K562 (cell line): Measurements from ENCODE around the gene RCC2. TPM values are rescaled to one million over a fixed set of nuclear protein-coding genes. Genes with fewer than 3 reads are reported as not detected.
A peak's percentile ranks its signal among the peaks of the same experiment; 100 is the strongest.

ENCODE experiments used
- ARNT ChIP-seq, 2 experiments: fragments of 450-650 bp; IDR thresholded peaks; 2 replicates each; pipeline ENCODE4 v1.6.1; 2016; ENCODE audit warnings: mild to moderate bottlenecking in 1 of 2
- C11orf30 ChIP-seq: fragments of 450-650 bp; IDR thresholded peaks from 2 replicates; pipeline ENCODE4 v1.6.1; 2016; ENCODE audit warnings: low read depth, mild to moderate bottlenecking
- CBX1 ChIP-seq: sonication (generic); IDR thresholded peaks from 2 replicates; pipeline ENCODE4 v1.6.1; 2016; ENCODE audit warnings: antibody characterized with exemption, low read depth, mild to moderate bottlenecking
- ESRRA ChIP-seq: fragments of 450-650 bp; IDR thresholded peaks from 2 replicates; pipeline ENCODE4 v1.6.1; 2014; ENCODE audit warnings: low read depth, mild to moderate bottlenecking, moderate library complexity, borderline replicate concordance
- HDAC2 ChIP-seq: fragments of 450-650 bp; IDR thresholded peaks from 2 replicates; pipeline ENCODE4 v1.6.1; 2016; ENCODE audit warnings: mild to moderate bottlenecking
- HDGF ChIP-seq: fragments of 450-650 bp; IDR thresholded peaks from 2 replicates; pipeline ENCODE4 v1.6.1; 2016
- HEY1 ChIP-seq: fragments of 250-450 bp; sonication (Bioruptor Pico); IDR thresholded peaks from 2 replicates; pipeline ENCODE4 v1.5.0; 2020; ENCODE audit warnings: mild to moderate bottlenecking, moderate library complexity, borderline replicate concordance
- HMG20A ChIP-seq: fragments of 450-650 bp; formaldehyde crosslinking; conservative IDR thresholded peaks from 2 replicates; pipeline ENCODE4 v1.4.0; 2020; ENCODE audit warnings: mild to moderate bottlenecking, mixed read lengths
- MIER1 ChIP-seq: fragments of 450-650 bp; IDR thresholded peaks from 2 replicates; pipeline ENCODE4 v1.6.1; 2016; ENCODE audit warnings: antibody characterized with exemption, mild to moderate bottlenecking, low read depth
- RB1 ChIP-seq: fragments of 450-650 bp; IDR thresholded peaks from 2 replicates; pipeline ENCODE4 v1.6.1; 2017; ENCODE audit warnings: low read depth, mild to moderate bottlenecking
- SIN3A ChIP-seq, 2 experiments: fragments of 150-350 bp in 1 of 2; IDR thresholded peaks; 2 replicates each; pipeline ENCODE4 v1.6.1; 2011 to 2016; ENCODE audit warnings: borderline replicate concordance in 2 of 2, low read depth in 2 of 2, low read length in 2 of 2, mild to moderate bottlenecking in 2 of 2, moderate library complexity in 2 of 2; ENCODE audit not compliant: control insufficient read depth in 1 of 2
- SRSF7 ChIP-seq: fragments of 200-400 bp; formaldehyde crosslinking; optimal IDR thresholded peaks from 2 replicates; pipeline ENCODE3; 2017; ENCODE audit warnings: mild to moderate bottlenecking, low read depth, low read length
- STAT5A ChIP-seq: IDR thresholded peaks from 2 replicates; pipeline ENCODE4 v1.6.1; 2012; ENCODE audit warnings: low read length, inconsistent platforms, borderline replicate concordance
- TAF1 ChIP-seq: IDR thresholded peaks from 2 replicates; pipeline ENCODE4 v1.6.1; 2011; ENCODE audit warnings: mild to moderate bottlenecking, low read length, moderate library complexity; ENCODE audit not compliant: insufficient read depth, control insufficient read depth, severe bottlenecking; ENCODE audit errors: extremely low read depth
- U2AF1 ChIP-seq: fragments of 200-400 bp; formaldehyde crosslinking; optimal IDR thresholded peaks from 2 replicates; pipeline ENCODE3; 2017; ENCODE audit warnings: mild to moderate bottlenecking, low read depth, low read length, moderate library complexity
- U2AF2 ChIP-seq: fragments of 200-400 bp; formaldehyde crosslinking; optimal IDR thresholded peaks from 2 replicates; pipeline ENCODE3; 2017; ENCODE audit warnings: low read depth, mild to moderate bottlenecking, low read length
- ZFP1 ChIP-seq: fragments of 450-650 bp; formaldehyde crosslinking; IDR thresholded peaks from 2 replicates; pipeline ENCODE4 v1.4.0; 2020; ENCODE audit warnings: mild to moderate bottlenecking, mixed read lengths
- ZNF197 ChIP-seq: fragments of 200-800 bp; sonication (Bioruptor generic); IDR thresholded peaks from 2 replicates; pipeline ENCODE4 v1.6.1; 2016; ENCODE audit warnings: low read depth, missing genetic modification characterization, missing compliant biosample characterization
- polyA plus RNA-seq, 8 experiments: library from polyadenylated mRNA; depleted of rRNA in 4 of 8; stranded (reverse) in 5 of 8; unstranded in 3 of 8; fragments of >200 nt; fragmentation: Nextera tagmentation in 2 of 8; fragmentation: Illumina TruSeq in 1 of 8; extraction: Ambion mirVana in 2 of 8; extraction: Trizol in 1 of 8; gene quantifications; 2 replicates each; pipeline versions ENCODE4 v1.2.1 to v1.2.3, GENCODE V29; 2011 to 2014; ENCODE audit warnings: inconsistent platforms in 1 of 8, missing spikeins in 1 of 8
- total RNA-seq, 7 experiments: library from RNA; depleted of rRNA in 6 of 7; stranded (reverse); fragments of >200 nt in 6 of 7; fragmentation: Illumina TruSeq in 2 of 7; extraction: Trizol in 2 of 7; gene quantifications; 2 replicates each; pipeline versions ENCODE4 v1.2.1 to v1.2.3, GENCODE V29; 2011 to 2021; ENCODE audit warnings: low replicate concordance in 1 of 7
- TF ChIP-seq, protein P1 (sequence below): sonication (generic); formaldehyde crosslinking; IDR thresholded peaks from 2 replicates; pipeline ENCODE4 v1.8.0; 2023; ENCODE audit warnings: mild to moderate bottlenecking, missing genetic modification reagents
- TF ChIP-seq, protein P2 (sequence below): sonication (generic); formaldehyde crosslinking; IDR thresholded peaks from 2 replicates; pipeline ENCODE4 v1.8.0; 2022; ENCODE audit warnings: mild to moderate bottlenecking, low read depth, missing genetic modification reagents
- TF ChIP-seq, protein P3 (sequence below): fragments of 250-450 bp; sonication (Bioruptor Pico); IDR thresholded peaks from 2 replicates; pipeline ENCODE4 v1.8.0; 2022; ENCODE audit warnings: moderate library complexity, mild to moderate bottlenecking, inconsistent platforms
- TF ChIP-seq, protein P4 (sequence below): fragments of 450-650 bp; IDR thresholded peaks from 2 replicates; pipeline ENCODE4 v1.6.1; 2017; ENCODE audit warnings: mild to moderate bottlenecking, moderate library complexity

RCC2 gene
- total and polyA plus RNA-seq, 9 of the 15 experiments (the other 6 are each of a cell fraction or from before 2014, with no cell fraction given) = 31.8 to 292 (median 116) TPM

DNA sequence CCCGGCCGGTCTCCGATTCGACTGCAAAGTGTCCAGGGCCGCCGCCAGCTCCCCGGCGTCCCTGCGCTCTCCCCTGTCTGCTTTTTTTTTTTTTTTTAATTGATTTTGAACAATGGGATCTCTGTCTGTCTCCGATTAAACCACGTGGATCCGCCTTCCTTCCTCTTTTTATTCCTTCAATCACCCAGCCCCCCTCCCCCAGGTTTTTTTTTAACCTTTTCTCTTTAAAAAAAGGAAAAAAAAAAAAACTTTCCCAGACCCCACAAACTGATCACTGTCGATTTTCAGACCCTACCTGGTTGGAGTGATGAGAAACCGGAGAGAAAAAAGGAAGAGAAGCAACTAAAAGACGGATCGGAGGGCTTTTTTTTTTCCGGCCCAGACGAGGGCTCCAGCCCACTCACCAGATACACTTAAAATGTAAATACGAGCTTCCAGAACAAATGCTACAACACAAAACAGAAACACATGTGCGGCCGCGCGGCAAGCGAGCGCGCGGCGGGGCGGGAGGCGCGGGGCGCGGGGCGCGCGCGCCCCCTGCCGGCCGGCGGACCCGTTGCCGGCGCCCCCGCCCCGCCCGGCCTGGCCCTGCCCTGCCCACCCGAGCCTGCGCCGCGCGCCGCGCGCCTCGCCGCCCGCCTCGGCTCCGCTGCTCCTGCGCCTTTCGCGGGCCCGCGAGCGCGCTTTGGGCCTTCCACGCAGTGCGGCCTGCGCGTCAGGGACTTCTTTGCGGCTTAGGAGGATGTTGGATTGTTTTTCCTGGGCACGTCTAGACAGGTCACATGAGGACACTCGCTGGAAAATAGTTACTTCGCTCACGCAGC lies at the start of gene RCC2 (continued):
- TF ChIP-seq, protein P1, sequence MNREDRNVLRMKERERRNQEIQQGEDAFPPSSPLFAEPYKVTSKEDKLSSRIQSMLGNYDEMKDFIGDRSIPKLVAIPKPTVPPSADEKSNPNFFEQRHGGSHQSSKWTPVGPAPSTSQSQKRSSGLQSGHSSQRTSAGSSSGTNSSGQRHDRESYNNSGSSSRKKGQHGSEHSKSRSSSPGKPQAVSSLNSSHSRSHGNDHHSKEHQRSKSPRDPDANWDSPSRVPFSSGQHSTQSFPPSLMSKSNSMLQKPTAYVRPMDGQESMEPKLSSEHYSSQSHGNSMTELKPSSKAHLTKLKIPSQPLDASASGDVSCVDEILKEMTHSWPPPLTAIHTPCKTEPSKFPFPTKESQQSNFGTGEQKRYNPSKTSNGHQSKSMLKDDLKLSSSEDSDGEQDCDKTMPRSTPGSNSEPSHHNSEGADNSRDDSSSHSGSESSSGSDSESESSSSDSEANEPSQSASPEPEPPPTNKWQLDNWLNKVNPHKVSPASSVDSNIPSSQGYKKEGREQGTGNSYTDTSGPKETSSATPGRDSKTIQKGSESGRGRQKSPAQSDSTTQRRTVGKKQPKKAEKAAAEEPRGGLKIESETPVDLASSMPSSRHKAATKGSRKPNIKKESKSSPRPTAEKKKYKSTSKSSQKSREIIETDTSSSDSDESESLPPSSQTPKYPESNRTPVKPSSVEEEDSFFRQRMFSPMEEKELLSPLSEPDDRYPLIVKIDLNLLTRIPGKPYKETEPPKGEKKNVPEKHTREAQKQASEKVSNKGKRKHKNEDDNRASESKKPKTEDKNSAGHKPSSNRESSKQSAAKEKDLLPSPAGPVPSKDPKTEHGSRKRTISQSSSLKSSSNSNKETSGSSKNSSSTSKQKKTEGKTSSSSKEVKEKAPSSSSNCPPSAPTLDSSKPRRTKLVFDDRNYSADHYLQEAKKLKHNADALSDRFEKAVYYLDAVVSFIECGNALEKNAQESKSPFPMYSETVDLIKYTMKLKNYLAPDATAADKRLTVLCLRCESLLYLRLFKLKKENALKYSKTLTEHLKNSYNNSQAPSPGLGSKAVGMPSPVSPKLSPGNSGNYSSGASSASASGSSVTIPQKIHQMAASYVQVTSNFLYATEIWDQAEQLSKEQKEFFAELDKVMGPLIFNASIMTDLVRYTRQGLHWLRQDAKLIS (CRISPR knock-in tag) = no peak
- TF ChIP-seq U2AF1 (no peak), C11orf30 (no peak), HDAC2 (peak; percentile 26; the same call in 1 of the 2 replicates), CBX1 (no peak), SRSF7 (no peak), ESRRA (peak; percentile 52; the same call in 1 of the 2 replicates), U2AF2 (no peak), HDGF (no peak), HMG20A (CRISPR knock-in tag) (no peak), RB1 (peak; percentile 92), HEY1 (no peak), ZNF197 (peak; percentile 69; the same call in 1 of the 2 replicates), MIER1 (no peak), STAT5A (no peak), SIN3A (IDR thresholded peaks at IDR 0.05; ENCODE audit: borderline replicate concordance in 2 of 2, control insufficient read depth in 1 of 2, low read depth in 2 of 2, low read length in 2 of 2) (peak in 1 of 2 experiments; percentile 93; a peak in 3 of 4 replicates), ZFP1 (CRISPR knock-in tag) (no peak), ARNT (IDR thresholded peaks at IDR 0.05) (peak in 1 of 2 experiments; percentile 67; a peak in 1 of 4 replicates), TAF1 (peak; percentile 80)
- TF ChIP-seq, protein P2, sequence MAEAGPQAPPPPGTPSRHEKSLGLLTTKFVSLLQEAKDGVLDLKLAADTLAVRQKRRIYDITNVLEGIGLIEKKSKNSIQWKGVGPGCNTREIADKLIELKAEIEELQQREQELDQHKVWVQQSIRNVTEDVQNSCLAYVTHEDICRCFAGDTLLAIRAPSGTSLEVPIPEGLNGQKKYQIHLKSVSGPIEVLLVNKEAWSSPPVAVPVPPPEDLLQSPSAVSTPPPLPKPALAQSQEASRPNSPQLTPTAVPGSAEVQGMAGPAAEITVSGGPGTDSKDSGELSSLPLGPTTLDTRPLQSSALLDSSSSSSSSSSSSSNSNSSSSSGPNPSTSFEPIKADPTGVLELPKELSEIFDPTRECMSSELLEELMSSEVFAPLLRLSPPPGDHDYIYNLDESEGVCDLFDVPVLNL = no peak
- TF ChIP-seq, protein P3, sequence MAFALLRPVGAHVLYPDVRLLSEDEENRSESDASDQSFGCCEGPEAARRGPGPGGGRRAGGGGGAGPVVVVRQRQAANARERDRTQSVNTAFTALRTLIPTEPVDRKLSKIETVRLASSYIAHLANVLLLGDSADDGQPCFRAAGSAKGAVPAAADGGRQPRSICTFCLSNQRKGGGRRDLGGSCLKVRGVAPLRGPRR (CRISPR knock-in tag) = no peak
- TF ChIP-seq, protein P4, sequence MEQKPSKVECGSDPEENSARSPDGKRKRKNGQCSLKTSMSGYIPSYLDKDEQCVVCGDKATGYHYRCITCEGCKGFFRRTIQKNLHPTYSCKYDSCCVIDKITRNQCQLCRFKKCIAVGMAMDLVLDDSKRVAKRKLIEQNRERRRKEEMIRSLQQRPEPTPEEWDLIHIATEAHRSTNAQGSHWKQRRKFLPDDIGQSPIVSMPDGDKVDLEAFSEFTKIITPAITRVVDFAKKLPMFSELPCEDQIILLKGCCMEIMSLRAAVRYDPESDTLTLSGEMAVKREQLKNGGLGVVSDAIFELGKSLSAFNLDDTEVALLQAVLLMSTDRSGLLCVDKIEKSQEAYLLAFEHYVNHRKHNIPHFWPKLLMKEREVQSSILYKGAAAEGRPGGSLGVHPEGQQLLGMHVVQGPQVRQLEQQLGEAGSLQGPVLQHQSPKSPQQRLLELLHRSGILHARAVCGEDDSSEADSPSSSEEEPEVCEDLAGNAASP = peak; percentile 67
